GM18868 (cell line): ENCODE measurements around the gene ANKRD13D.

ENCODE experiments used
- ATAC-seq: cut with Tn5 transposase; IDR thresholded peaks from one replicate; pipeline ENCODE4 v1.9.1; 2021; ENCODE audit warnings: mild to moderate bottlenecking, moderate library complexity; ENCODE audit not compliant: unreplicated experiment

ANKRD13D gene

GRCh38 chr11:67302571-67303131 lies 13.5 kb downstream of the ANKRD13D start:
- ATAC-seq = no peak

GRCh38 chr11:67303132-67303834 lies 14.2 kb downstream of the ANKRD13D start, which contains the start of gene SSH3:
Gene SSH3 (plus strand): TSS chr11:67303530. CDS start chr11:67303626, 96 bp downstream.
- no peak for ATAC-seq

GRCh38 chr11:67303835-67304411 lies 14.8 kb downstream of the ANKRD13D start:
- no peak for ATAC-seq

- no peak for ATAC-seq
Measured at GRCh38 chr11:67304511-67305113, 15.5 kb downstream of the ANKRD13D start.

GRCh38 chr11:67306769-67307544 lies 17.9 kb downstream of the ANKRD13D start:
- ATAC-seq = no peak

- ATAC-seq = no peak
Measured at GRCh38 chr11:67307545-67308001, 18.5 kb downstream of the ANKRD13D start.

GRCh38 chr11:67308031-67308866 lies 19.1 kb downstream of the ANKRD13D start:
- no peak for ATAC-seq

- no peak for ATAC-seq
Measured at GRCh38 chr11:67309166-67309565, 20.1 kb downstream of the ANKRD13D start.

GRCh38 chr11:67309661-67310061 lies 20.6 kb downstream of the ANKRD13D start:
- ATAC-seq = no peak

GRCh38 chr11:67310246-67311050 lies 21.3 kb downstream of the ANKRD13D start:
- ATAC-seq = no peak

GRCh38 chr11:67311051-67311555 lies 22.0 kb downstream of the ANKRD13D start:
- no peak for ATAC-seq

GRCh38 chr11:67311556-67312082 lies 22.5 kb downstream of the ANKRD13D start:
- no peak for ATAC-seq

GRCh38 chr11:67312187-67313021 lies 23.3 kb downstream of the ANKRD13D start:
- no peak for ATAC-seq

- no peak for ATAC-seq
Measured at GRCh38 chr11:67313125-67313890, 24.2 kb downstream of the ANKRD13D start.

- no peak for ATAC-seq
Measured at GRCh38 chr11:67314218-67314617, 25.1 kb downstream of the ANKRD13D start.

- ATAC-seq = no peak
Measured at GRCh38 chr11:67315325-67315909, 26.3 kb downstream of the ANKRD13D start.

GRCh38 chr11:67316882-67317204 lies 27.7 kb downstream of the ANKRD13D start:
- ATAC-seq = no peak
